ENCODE measurements around the gene KRTAP2-2.
"Not testable (repeated sequence)": the region's sequence is repeated elsewhere in the genome, so short reads cannot be mapped to it uniquely, and the experiment has no call there.

GRCh38 chr17:41046735-41047465, 8.1 kb downstream of the KRTAP2-2 start, which contains the start of gene KRTAP2-1:
- not testable (repeated sequence) for TF ChIP-seq EZH2 (IDR thresholded peaks at IDR 0.05; ENCODE audit: low read depth); CTCF (conservative IDR thresholded peaks at IDR 0.05)
